Hematopoietic multipotent progenitor cell treated with erythropoietin and hydrocortisone succinate and interleukin-3 and kit ligand, for 15 days (in vitro differentiated cells): ENCODE measurements around the gene MPDZ.

Experiments used
- DNase-seq: peaks from one replicate; pipeline ENCODE4 v3.0.0-alpha.2; 2015; ENCODE audit warnings: low spot score

Gene MPDZ

DNA sequence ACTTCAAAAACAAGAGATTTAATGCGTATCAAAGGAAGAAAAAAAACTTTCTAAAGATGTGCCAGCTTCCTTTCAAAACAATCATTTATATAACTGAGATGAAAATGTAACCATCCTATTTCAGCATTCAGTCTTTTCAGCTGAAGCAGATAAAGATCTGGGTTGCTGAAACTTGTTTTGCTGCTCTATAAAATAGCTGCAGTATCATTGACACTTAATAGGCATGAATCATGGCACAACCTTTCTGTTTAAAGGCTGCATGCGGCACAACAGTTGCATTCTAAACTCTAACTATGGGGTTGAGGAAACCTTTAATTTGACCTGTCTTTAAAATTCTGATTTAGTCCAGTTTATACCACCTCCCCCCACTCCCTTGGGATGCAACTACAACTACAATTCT, 196.7 kb downstream of the MPDZ start:
- no peak for DNase-seq

DNA sequence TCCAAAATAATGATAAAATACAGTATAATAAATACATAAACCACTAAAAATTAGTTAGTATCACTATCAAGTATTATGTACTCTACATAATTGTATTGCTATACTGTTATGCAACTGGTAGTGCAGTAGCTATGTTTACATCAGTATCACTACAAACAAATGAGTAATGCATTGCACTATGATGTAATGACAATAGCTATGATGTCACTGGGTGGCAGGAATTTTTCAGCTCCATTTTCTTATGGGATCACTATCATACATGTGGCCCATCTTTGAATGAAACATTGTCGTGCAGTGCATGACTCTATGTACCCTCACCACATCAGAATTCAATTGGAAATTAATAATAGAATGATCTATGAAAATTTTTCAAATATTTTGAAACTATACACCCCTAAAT, 201.3 kb downstream of the MPDZ start:
- no peak for DNase-seq

DNA sequence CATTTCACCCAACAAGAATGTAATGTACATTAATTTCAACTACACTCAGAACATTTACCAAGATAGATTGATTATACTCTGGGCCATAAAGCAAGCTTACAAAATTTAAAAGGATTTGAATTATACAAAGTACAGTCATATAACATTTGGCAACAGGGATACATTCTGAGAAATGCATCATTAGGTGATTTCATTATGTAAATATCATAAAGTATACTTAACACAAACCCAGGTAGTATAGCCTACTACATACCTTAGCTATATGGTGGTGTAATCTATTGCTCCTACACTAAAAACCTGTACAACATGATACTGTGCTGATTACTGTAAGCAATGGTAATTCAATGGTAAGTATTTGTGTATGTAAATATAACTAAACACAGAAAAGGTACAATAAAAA, 202.9 kb downstream of the MPDZ start:
- DNase-seq: no peak

DNA sequence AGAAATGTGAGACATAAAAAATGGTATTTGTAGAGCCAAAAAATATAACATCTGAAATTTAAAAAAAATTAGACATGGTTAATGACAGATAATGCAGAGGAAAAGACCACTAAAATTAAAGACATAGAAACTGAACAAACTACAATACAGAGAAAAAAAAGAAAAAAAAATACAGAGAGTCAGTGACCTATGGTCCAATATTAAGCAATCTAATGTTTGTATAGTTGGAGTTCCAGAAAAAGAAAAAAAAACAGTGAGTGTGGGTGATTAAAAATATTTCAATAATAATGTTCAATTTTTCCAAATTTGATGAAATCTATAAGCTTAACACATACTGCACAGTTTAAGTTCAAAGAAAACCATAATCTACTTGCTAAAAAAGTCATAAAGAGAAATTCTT, 207.6 kb downstream of the MPDZ start:
- DNase-seq: no peak

DNA sequence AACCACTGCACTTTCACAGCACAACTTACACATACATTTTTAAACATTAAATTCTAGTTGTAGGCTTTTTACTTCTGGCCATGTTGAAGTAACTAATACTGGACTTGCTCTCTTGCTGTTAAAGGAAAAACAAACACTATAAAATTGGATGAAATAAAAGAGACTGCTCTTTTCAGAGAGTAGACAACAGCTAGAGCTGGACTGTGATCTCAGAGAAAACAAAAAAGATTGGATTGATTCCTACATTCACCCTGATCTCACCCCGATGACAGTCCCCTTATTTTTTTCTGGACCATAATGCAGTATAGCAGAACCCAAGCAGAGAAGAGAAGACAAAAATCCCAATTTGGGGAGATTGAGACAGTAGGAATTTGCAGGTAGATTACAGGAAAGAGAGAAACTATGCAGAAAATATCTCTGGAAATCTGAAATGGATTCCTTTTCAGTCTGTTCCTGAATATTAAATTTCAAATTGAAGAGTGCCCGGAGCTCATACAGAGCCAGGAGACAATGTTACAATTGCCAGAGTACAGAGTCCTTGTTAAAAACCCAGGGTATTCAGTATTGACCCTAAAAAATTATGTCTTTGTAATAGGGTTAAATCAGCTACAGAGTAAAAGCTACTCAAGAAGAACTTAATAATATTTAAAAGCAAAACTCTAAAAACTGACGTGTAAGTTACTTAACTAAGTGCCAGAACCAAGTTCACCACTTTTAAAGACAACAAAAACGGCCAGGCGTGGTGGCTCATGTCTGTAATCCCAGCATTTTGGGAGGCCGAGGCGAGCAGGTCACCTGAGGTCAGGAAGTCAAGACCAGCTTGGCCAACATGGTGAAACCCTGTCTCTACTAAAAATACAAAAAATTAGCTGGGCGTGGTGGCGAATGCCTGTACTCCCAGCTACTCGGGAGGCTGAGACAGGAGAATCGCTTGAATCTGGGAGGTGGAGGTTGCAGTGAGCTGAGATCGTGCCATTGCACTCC, 208.6 kb downstream of the MPDZ start:
- no peak for DNase-seq

DNA sequence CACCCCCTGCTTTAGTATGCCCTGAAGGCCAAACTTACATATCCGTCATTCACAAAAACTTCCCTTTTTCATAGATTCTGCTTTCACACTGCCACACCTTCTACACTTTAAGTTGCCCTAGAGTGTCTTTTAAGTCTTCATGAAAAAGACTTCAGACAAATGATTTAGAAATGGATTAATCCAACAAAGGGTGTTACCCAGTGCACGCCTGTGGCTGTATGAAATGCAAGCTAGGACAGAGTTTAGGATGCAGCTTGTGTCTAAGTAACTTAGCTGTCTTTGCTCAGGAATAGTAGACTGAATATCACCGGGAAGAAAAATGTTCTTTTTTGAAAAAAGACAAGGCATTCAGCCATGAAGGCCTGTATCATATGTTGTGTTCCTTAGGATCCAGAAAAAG, 210.0 kb downstream of the MPDZ start:
- DNase-seq: no peak

DNA sequence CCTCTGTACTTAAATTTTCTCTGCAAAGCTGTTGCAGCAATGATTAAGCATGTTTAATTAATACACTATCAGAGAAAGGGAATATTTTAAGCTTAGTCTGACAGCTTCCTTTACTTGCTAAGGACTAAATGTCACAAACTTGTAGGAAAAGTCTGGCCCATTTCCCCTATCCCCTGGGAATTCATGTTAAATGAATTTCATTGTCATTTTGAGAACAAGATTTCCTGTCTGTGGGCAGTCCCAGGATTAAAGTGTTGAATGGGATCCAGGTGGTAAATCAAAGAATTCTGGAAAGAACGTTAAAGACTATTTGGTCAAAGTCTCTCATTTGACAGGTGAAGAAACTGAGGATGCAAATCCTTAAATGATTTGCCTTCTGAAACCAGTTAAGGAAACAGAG, 214.8 kb downstream of the MPDZ start:
- no peak for DNase-seq

DNA sequence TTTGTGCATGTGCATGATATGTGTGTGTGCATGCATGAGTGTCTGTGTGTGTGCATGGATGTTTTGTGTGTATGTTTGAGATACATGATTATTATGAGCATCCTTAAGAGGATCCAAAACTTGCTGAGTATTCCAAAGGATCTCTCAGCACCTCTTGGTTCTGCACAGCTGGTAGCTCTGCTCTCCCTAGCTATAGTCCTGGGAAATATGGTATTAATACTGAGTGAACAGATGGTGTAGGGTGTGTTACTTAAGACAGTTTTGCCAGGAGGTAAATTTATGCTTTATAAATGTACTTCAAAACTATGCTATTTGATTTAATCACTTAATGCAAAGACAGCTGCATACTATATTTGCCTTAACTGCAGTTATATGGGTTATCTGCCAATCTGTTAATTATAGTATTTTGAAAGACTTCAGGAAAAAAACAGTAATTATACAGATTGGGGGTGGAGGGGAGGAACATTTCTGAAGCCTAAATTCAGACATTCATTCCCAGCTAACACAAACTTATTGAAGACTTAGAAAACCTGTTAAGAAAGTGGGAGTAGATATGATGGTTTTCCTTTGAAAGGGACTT, 215.5 kb downstream of the MPDZ start:
- DNase-seq: no peak

DNA sequence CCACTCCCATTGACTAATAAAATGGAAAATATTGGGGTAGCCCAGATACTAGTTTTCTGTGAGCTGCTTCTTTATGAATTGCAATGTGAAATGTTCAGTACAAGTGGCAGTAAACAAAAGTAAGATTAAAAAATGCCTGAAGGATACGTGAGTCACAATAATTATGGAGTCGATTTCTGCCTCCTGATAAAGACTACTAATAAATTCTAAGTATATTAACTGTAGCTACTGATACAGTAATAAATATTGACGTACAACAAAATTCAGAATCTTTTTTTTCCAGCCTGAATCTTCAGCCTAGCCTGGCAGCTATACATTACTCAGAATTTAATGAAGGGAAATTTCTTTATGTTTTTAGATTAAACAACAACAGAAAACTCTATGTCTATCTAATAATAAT, 218.1 kb downstream of the MPDZ start:
- DNase-seq: no peak
